Kidney (tissue), 14 donors: ENCODE measurements around the gene AGK. TPM values are rescaled to one million over a fixed set of nuclear protein-coding genes. Genes with fewer than 3 reads are reported as not detected.

Source experiments
- DNase-seq, 5 donors: peaks; one replicate each; pipeline ENCODE4 v3.0.0-alpha.2; 2013 to 2020
- FAIRE-seq: peaks from 2 replicates; lab custom pipeline; 2012; peaks lifted over from hg19 to GRCh38; lab: Jason Lieb, UNC
- H3K27ac ChIP-seq, 2 donors: one replicate each; pipeline ENCODE4 v1.7.0; 2013; ENCODE audit warnings: low read depth in 2 of 2, low read length in 2 of 2, inconsistent platforms in 1 of 2
- H3K27me3 ChIP-seq: one replicate; pipeline ENCODE4 v1.7.1; 2013; ENCODE audit warnings: low read length, inconsistent platforms; ENCODE audit not compliant: control insufficient read depth, insufficient read depth
- H3K36me3 ChIP-seq, 3 donors: one replicate each; pipeline versions ENCODE4 v1.7.0 to v1.7.1; 2013; ENCODE audit warnings: low read length in 3 of 3, control low read depth in 1 of 3, inconsistent platforms in 1 of 3; ENCODE audit not compliant: insufficient read depth in 3 of 3, control insufficient read depth in 2 of 3
- H3K4me1 ChIP-seq, 3 donors: one replicate each; pipeline versions ENCODE4 v1.7.0 to v1.7.1; 2013; ENCODE audit warnings: low read length in 3 of 3, inconsistent platforms in 1 of 3, low read depth in 1 of 3; ENCODE audit not compliant: control insufficient read depth in 2 of 3, insufficient read depth in 2 of 3
- H3K4me3 ChIP-seq, 3 donors: one replicate each; pipeline versions ENCODE4 v1.7.0 to v1.8.1; 2013; ENCODE audit warnings: low read length in 3 of 3, control low read depth in 1 of 3, inconsistent platforms in 1 of 3
- H3K9ac ChIP-seq, 3 donors: one replicate each; pipeline versions ENCODE4 v1.7.0 to v1.7.1; 2013; ENCODE audit warnings: low read length in 3 of 3, control low read depth in 1 of 3, inconsistent platforms in 1 of 3
- H3K9me3 ChIP-seq, 3 donors: one replicate each; pipeline versions ENCODE4 v1.7.0 to v1.7.1; 2013; ENCODE audit warnings: low read length in 3 of 3, control low read depth in 1 of 3, inconsistent platforms in 1 of 3; ENCODE audit not compliant: control insufficient read depth in 2 of 3, insufficient read depth in 1 of 3
- intact Hi-C: fragments of 100-400 bp; cut with DNase I; formaldehyde crosslinking; loops from one replicate; pipeline ENCODE4 v1.11.1; 2022
- polyA plus RNA-seq: library from polyadenylated mRNA; stranded (reverse); fragments of 350-450 nt; fragmentation: Illumina TruSeq; extraction: RNeasy Lipid Tissue Mini Kit (QIAGEN cat#74804); gene quantifications from one replicate; pipeline ENCODE4 v1.2.3, GENCODE V29; 2014; ENCODE audit warnings: low read depth, low replicate concordance; ENCODE audit not compliant: insufficient read depth
- total RNA-seq: library from RNA; stranded (reverse); fragmentation: NEBNext Ultra II Directional; extraction: Animal tissue kit (Norgen Biotek cat#: 25700); gene quantifications from one replicate; pipeline ENCODE4 v1.2.1, GENCODE V29; 2021
- TF ChIP-seq, protein P1 (sequence below): IDR thresholded peaks from 3 replicates; pipeline ENCODE4 v1.5.1; 2012; ENCODE audit warnings: mild to moderate bottlenecking, moderate library complexity, borderline replicate concordance; ENCODE audit not compliant: insufficient read depth; ENCODE audit errors: extremely low read depth
- donor health status: control.
- donor health status: control.
- donor health status: control.
- donor health status: control.
- donor health status: control.
- donor health status: DM: yes; HTN: yes; CAD: no.
- donor health status: Normal renal cell carcinoma (clear cell type).

Gene AGK
- total and polyA plus RNA-seq, 2 donors from 2014 or later: 17.7 to 30.7 TPM

DNA sequence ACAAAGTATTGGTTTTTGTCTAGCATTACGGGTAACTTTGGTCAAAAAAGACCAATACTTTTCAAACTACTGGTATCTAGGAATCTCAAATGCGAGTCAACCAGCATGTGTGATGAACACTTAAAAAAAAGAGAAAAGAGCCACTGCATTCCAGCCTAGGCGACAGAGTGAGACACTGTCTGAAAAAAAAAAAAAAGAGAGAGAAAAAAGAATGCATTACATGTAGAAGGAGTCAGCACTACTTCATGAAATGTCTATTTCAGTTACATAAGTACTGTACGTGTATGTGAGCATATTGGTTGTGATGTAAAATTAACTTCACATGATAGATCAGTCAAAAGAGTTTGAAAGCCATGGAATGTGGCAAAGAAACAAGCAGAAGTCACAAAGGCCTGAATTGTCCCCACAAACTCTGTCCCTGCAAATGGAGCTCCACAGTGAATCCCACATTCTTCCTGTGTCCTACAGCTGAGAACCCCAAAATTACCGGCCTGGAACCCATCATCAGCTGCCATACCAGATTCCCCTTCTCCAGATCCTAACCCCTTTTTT, 149.2 kb downstream of the AGK start:
- H3K4me1 ChIP-seq: peaks cover 3 to 18% (median 16%) of the 10 kb centered on the region in 3 donors
- H3K9ac ChIP-seq: peak overlapping the region in 1 of 3 donors; percentile 63

DNA sequence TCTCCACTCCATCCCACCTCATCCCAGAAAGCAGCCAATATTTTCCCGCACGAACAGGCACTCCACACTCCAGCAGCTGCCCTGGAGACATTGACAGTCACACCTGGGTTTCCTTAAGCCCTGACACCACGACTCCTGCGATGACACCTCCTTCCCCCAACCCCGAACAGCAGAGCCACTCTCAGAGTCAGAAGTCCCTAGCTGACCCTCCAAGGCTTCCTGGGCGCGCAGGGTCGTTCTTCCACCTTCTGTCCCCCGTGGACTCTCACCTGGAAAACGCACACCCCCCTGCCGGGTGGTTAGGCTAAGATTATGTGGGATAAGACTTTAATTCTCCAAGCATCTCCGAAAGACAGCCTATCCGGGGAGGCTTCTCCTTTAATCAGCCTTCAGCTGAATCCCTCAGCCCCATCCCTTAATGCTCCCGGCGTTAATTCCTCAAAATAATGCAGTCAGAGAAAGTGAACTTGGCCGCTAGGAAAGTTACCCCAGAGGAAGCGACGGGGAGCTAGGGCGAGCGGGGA, 149.7 kb downstream of the AGK start:
- DNase-seq: peak in 2 of 5 donors; percentile 34 to 45
- peaks cover 0 to 14% (median 12%) of the 10 kb centered on the region in 3 donors for H3K4me1 ChIP-seq
- peak overlapping the region; percentile 36 to 63 (median 53) for H3K4me3 ChIP-seq
- TF ChIP-seq, protein P1, sequence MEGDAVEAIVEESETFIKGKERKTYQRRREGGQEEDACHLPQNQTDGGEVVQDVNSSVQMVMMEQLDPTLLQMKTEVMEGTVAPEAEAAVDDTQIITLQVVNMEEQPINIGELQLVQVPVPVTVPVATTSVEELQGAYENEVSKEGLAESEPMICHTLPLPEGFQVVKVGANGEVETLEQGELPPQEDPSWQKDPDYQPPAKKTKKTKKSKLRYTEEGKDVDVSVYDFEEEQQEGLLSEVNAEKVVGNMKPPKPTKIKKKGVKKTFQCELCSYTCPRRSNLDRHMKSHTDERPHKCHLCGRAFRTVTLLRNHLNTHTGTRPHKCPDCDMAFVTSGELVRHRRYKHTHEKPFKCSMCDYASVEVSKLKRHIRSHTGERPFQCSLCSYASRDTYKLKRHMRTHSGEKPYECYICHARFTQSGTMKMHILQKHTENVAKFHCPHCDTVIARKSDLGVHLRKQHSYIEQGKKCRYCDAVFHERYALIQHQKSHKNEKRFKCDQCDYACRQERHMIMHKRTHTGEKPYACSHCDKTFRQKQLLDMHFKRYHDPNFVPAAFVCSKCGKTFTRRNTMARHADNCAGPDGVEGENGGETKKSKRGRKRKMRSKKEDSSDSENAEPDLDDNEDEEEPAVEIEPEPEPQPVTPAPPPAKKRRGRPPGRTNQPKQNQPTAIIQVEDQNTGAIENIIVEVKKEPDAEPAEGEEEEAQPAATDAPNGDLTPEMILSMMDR: no peak
- intact Hi-C loops: no loop called here
- peak overlapping the region in 1 of 3 donors; percentile 63 for H3K9ac ChIP-seq
- peak overlapping the region; percentile 0 to 39 for H3K27ac ChIP-seq
- no peaks in the 10 kb centered on the region for H3K27me3 ChIP-seq
- H3K9me3 ChIP-seq: no peaks in the 10 kb centered on the region
- H3K36me3 ChIP-seq: no peaks in the 10 kb centered on the region
- no peak for FAIRE-seq

More for the DNA sequence above, 149.2 kb downstream of the AGK start:
- no peaks in the 10 kb centered on the region for H3K36me3 ChIP-seq
- H3K27me3 ChIP-seq: no peaks in the 10 kb centered on the region
- no peak for FAIRE-seq
- TF ChIP-seq, protein P1: no peak
- DNase-seq: no peak
- intact Hi-C loops: no loop called here
- H3K9me3 ChIP-seq: no peaks in the 10 kb centered on the region
- peak overlapping the region in 1 of 2 donors; percentile 39 for H3K27ac ChIP-seq
- peak overlapping the region; percentile 36 to 63 (median 53) for H3K4me3 ChIP-seq

DNA sequence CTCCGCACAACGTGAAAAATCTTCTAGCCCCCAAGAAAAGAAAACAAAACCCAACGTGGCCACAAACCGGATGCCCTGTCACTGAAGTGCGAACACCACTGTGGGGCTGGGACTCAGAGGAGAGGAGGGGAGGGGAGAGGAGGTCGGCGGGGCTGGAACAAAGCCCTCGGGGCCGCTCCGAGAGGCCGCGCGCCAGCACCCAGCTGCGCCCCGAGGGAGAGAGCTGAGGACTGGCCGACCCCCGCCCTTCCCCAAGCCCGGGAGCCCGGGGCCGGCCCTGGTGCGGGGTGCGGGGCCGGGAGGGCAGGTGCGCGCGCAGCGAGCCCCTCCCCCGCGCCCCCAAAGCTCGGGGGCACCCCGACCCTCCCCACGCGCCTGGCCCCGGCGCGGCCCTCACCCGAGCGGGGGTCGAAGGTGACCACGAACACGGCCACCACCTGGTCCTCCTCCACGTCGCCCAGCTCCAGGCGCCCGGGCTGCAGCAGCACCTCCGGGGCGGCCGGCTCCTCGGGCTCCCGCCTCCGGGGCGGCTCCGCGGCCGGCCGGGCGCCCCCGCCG, 150.4 kb downstream of the AGK start:
- Histone ChIP-seq H3K4me1 (peaks cover 0 to 10% (median 6%) of the 10 kb centered on the region in 3 donors), H3K4me3 (peak overlapping the region; percentile 23 to 57 (median 57)), H3K27ac (peak overlapping the region; percentile 53 to 73), H3K9me3 (no peaks in the 10 kb centered on the region), H3K27me3 (no peaks in the 10 kb centered on the region), H3K36me3 (no peaks in the 10 kb centered on the region), H3K9ac (no peak overlapping the region)
- TF ChIP-seq, protein P1: no peak
- FAIRE-seq: no peak
- intact Hi-C loops: no loop called here
- DNase-seq: peak; percentile 59 to 85 (median 74)
